ENCODE results near the gene DDO.

DNA sequence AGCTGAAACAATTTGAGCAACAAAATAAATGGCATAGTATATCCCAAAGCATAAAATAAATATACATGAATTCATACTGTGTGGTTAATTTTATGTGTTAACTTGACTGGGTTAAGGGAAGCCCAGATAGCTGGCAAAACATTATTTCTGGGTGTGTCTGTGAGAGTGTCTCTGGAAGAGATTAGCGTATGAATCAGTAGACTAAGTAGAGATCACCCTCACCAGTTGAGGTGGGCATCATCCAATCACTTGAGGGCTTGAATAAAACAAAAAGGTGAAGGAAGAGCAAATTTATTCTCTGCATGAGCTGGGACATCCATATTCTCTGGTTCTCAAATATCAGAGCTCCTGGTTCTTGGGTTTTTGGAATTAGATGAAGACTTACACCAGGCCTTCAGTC is 43.1 kb upstream of the DDO start:
- TF ChIP-seq EZH2 (IDR thresholded peaks at IDR 0.05; ENCODE audit: insufficient read depth, poor library complexity, severe bottlenecking) (no peak), EZH2phosphoT487 (IDR thresholded peaks at IDR 0.05; ENCODE audit: insufficient read depth, low read depth) (no peak)

Measured in GM23248 (cell line).